CD4-positive, alpha-beta T cell (primary cell): ENCODE data around the gene REC8. TPM values are rescaled to one million over a fixed set of nuclear protein-coding genes. Genes with fewer than 3 reads are reported as not detected.

ENCODE experiments used
- ATAC-seq: fragments of 200-7000 bp; cut with Tn5 transposase; one replicate; pipeline ENCODE4 v1.10.0; 2022; ENCODE audit warnings: mild to moderate bottlenecking; ENCODE audit not compliant: poor library complexity
- CTCF ChIA-PET: fragments of 350-600 bp; sonication (Branson Sonifier 250); formaldehyde crosslinking; loops from one replicate; lab custom pipeline; 2021; ENCODE audit warnings: antibody characterized with exemption, inconsistent platforms; lab: Charles Lee
- POLR2A ChIA-PET: fragments of 350-600 bp; sonication (Branson Sonifier 250); formaldehyde crosslinking; loops from one replicate; lab custom pipeline; 2021; ENCODE audit warnings: antibody characterized with exemption, inconsistent platforms; lab: Charles Lee
- DNase-seq, 14 experiments: peaks; one replicate each; pipeline ENCODE4 v3.0.0-alpha.2; 2013 to 2020; ENCODE audit warnings: mixed read lengths in 2 of 14
- H3K27ac ChIP-seq, 2 donors: one replicate each; pipeline versions ENCODE4 v1.5.1 to v1.7.0; 2013; ENCODE audit warnings: low read length in 2 of 2, low read depth in 1 of 2, mild to moderate bottlenecking in 1 of 2
- H3K27me3 ChIP-seq, 2 experiments: 1 replicate in 1 of 2; 2 replicates in 1 of 2; pipeline versions ENCODE4 v1.6.1 to v1.7.0; 2013; ENCODE audit warnings: low read length in 2 of 2, control low read depth in 1 of 2, mild to moderate bottlenecking in 1 of 2, moderate library complexity in 1 of 2; ENCODE audit not compliant: insufficient read depth in 2 of 2, control insufficient read depth in 1 of 2
- H3K36me3 ChIP-seq: one replicate; pipeline ENCODE4 v1.6.1; 2013; ENCODE audit warnings: low read length, control low read depth; ENCODE audit not compliant: insufficient read depth
- H3K4me1 ChIP-seq: one replicate; pipeline ENCODE4 v1.6.1; 2013; ENCODE audit warnings: low read length, control low read depth; ENCODE audit not compliant: insufficient read depth
- H3K4me3 ChIP-seq: one replicate; pipeline ENCODE4 v1.5.1; 2013; ENCODE audit warnings: mild to moderate bottlenecking, low read length, moderate library complexity
- H3K9me3 ChIP-seq, 2 experiments: 1 replicate in 1 of 2; 2 replicates in 1 of 2; pipeline versions ENCODE4 v1.6.1 to v1.7.0; 2013; ENCODE audit warnings: low read length in 2 of 2, mild to moderate bottlenecking in 2 of 2, control low read depth in 1 of 2, moderate library complexity in 1 of 2; ENCODE audit not compliant: control insufficient read depth in 1 of 2, insufficient read depth in 1 of 2
- H3K27ac Mint-ChIP-seq: one replicate; pipeline ENCODE4 v1.8.0; 2020; ENCODE audit warnings: mixed read lengths
- H3K27me3 Mint-ChIP-seq: one replicate; pipeline ENCODE4 v1.8.0; 2021; ENCODE audit warnings: mixed read lengths
- H3K36me3 Mint-ChIP-seq: one replicate; pipeline ENCODE4 v1.8.0; 2021; ENCODE audit warnings: low read depth, mixed read lengths
- H3K4me1 Mint-ChIP-seq: one replicate; pipeline ENCODE4 v1.8.0; 2021; ENCODE audit warnings: low read depth, mixed read lengths
- H3K4me3 Mint-ChIP-seq: one replicate; pipeline ENCODE4 v1.8.0; 2020; ENCODE audit warnings: mild to moderate bottlenecking, mixed read lengths
- H3K9me3 Mint-ChIP-seq: one replicate; pipeline ENCODE4 v1.8.0; 2020; ENCODE audit warnings: mixed read lengths
- intact Hi-C, 2 experiments: fragments of 100-400 bp; cut with DNase I in 1 of 2; cut with micrococcal nuclease in 1 of 2; formaldehyde crosslinking; loops; one replicate each; pipeline versions ENCODE4 v1.15.1 to v1.9.0; 2023 to 2025; cut with DNase I, micrococcal nuclease
- total RNA-seq, 174 experiments: library from RNA in 2 of 174; stranded (reverse) in 2 of 174; gene quantifications; one replicate each; pipeline ENCODE4 v1.2.3 and lab custom pipeline; 2021 to 2026
- TF ChIP-seq, protein P1 (sequence below): fragments of 200-600 bp; IDR thresholded peaks from one replicate; pipeline ENCODE4 v1.8.0; 2022; ENCODE audit warnings: antibody characterized with exemption, mild to moderate bottlenecking

The REC8 gene
- total RNA-seq, 2 experiments from 2014 or later: 105 to 107 TPM

DNA sequence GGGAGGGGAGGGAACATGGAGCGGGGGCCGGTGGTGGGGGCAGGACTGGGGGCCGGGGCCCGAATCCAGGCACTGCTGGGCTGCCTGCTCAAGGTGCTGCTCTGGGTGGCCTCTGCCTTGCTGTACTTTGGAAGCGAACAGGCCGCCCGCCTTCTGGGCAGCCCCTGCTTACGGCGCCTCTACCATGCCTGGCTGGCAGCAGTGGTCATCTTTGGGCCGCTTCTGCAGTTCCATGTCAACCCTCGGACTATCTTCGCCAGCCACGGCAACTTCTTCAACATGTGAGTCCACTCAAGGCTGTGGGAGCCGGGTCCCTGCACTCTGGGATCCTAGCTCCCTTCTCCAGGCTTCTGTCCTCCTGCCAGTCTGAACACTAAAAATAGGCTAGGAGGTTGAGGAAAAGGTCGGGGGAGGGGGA lies 40.3 kb upstream of the REC8 start:
- ATAC-seq (no peak), DNase-seq (no peak)
- Mint-ChIP-seq H3K27ac (peak overlapping the region; percentile 91), H3K36me3 (peaks cover 8% of the 10 kb centered on the region), H3K27me3 (no peaks in the 10 kb centered on the region), H3K9me3 (no peaks in the 10 kb centered on the region), H3K4me1 (peaks cover 35% of the 10 kb centered on the region), H3K4me3 (no peak overlapping the region)
- H3K9me3 ChIP-seq: no peaks in the 10 kb centered on the region
- no peaks in the 10 kb centered on the region for H3K36me3 ChIP-seq
- peaks cover 28% of the 10 kb centered on the region for H3K4me1 ChIP-seq
- no peak overlapping the region for H3K4me3 ChIP-seq
- TF ChIP-seq, protein P1, sequence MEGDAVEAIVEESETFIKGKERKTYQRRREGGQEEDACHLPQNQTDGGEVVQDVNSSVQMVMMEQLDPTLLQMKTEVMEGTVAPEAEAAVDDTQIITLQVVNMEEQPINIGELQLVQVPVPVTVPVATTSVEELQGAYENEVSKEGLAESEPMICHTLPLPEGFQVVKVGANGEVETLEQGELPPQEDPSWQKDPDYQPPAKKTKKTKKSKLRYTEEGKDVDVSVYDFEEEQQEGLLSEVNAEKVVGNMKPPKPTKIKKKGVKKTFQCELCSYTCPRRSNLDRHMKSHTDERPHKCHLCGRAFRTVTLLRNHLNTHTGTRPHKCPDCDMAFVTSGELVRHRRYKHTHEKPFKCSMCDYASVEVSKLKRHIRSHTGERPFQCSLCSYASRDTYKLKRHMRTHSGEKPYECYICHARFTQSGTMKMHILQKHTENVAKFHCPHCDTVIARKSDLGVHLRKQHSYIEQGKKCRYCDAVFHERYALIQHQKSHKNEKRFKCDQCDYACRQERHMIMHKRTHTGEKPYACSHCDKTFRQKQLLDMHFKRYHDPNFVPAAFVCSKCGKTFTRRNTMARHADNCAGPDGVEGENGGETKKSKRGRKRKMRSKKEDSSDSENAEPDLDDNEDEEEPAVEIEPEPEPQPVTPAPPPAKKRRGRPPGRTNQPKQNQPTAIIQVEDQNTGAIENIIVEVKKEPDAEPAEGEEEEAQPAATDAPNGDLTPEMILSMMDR: no peak
- POLR2A ChIA-PET: interaction anchor here (0.9 to 11.7 kb wide), 6 partner anchors 10 to 64 kb away, joined by 3 to 296 read pairs (median 14); partner anchors contain the start of genes DCAF11, EMC9, IRF9 and NRL
- H3K27me3 ChIP-seq: no peaks in the 10 kb centered on the region
- CTCF ChIA-PET: interaction anchor here (1.5 kb wide), 1 partner anchor 30 kb away, joined by 5 read pairs; the partner anchor contains the start of gene IRF9
- H3K27ac ChIP-seq: no peak overlapping the region
- intact Hi-C loops: no loop called here

DNA sequence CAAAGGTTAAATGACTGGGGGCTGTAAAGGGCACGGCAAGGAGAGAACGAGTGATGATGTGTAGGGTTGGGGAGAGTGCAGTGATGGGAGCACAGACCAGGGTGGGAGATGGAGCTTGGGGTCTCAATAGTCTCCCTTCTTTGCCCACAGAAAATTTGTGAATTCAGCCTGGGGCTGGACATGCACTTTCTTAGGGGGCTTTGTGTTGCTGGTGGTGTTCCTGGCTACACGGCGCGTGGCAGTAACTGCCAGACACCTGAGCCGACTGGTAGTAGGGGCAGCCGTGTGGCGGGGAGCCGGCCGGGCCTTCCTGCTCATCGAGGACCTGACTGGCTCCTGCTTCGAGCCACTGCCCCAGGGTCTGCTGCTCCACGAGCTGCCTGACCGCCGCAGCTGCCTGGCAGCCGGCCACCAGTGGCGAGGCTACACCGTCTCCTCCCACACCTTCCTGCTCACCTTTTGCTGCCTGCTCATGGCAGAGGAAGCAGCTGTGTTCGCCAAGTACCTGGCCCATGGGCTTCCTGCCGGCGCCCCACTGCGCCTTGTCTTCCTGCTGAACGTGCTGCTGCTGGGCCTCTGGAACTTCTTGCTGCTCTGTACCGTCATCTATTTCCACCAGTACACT lies 39.7 kb upstream of the REC8 start:
- Histone ChIP-seq H3K4me1 (peaks cover 34% of the 10 kb centered on the region), H3K4me3 (peak overlapping the region; percentile 13), H3K9me3 (no peaks in the 10 kb centered on the region), H3K27ac (peak overlapping the region; percentile 47 to 75), H3K27me3 (no peaks in the 10 kb centered on the region), H3K36me3 (peaks cover 2% of the 10 kb centered on the region)
- ATAC-seq (no peak), DNase-seq (peak in 11 of 14 experiments; percentile 12 to 70 (median 43))
- Mint-ChIP-seq H3K36me3 (peaks cover 15% of the 10 kb centered on the region), H3K27me3 (no peaks in the 10 kb centered on the region), H3K27ac (peak overlapping the region; percentile 91), H3K4me3 (peak overlapping the region; percentile 59), H3K9me3 (no peaks in the 10 kb centered on the region), H3K4me1 (peaks cover 41% of the 10 kb centered on the region)
- intact Hi-C loops: loop anchor here in 1 of 2 experiments (1.0 kb wide), 1 partner anchor 10 kb away; no protein-coding TSS in a partner anchor
- CTCF ChIA-PET: interaction anchor here (1.5 to 1.6 kb wide), 2 partner anchors 29 to 111 kb away, joined by 3 to 5 read pairs; partner anchors contain the start of genes IRF9 and TINF2
- POLR2A ChIA-PET: interaction anchor here (0.9 to 11.7 kb wide), 8 partner anchors 9 to 63 kb away, joined by 3 to 296 read pairs (median 8); partner anchors contain the start of genes DCAF11, EMC9, IRF9 and NRL
- TF ChIP-seq, protein P1: no peak

DNA sequence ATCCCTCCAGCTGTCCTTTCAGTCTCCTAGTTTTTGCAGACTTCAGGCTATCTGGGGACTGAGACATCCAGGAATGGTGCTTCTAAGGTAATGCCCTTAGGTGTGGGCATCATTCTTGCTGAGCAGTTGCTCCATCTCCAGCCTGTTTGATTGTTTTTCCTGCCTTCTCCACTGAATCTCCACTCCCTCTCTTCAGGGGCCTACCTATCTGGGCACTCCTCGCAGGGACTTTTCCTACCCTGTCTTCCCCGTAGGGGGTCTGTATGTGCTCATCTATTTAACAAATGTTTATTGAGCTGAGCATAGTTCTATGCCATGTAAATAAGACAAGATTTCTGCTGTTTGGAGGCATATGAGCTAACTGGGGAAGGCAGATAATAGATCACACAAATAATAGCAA lies 38.9 kb upstream of the REC8 start:
- no peak for DNase-seq
- Mint-ChIP-seq H3K36me3 (peaks cover 16% of the 10 kb centered on the region), H3K9me3 (no peaks in the 10 kb centered on the region), H3K27ac (peak overlapping the region; percentile 91), H3K4me1 (peaks cover 46% of the 10 kb centered on the region), H3K4me3 (peak overlapping the region; percentile 59), H3K27me3 (no peaks in the 10 kb centered on the region)
- no peak overlapping the region for H3K4me3 ChIP-seq
- no peaks in the 10 kb centered on the region for H3K27me3 ChIP-seq
- peak overlapping the region; percentile 47 to 75 for H3K27ac ChIP-seq
- H3K9me3 ChIP-seq: no peaks in the 10 kb centered on the region
- H3K36me3 ChIP-seq: peaks cover 10% of the 10 kb centered on the region
- no peak for ATAC-seq
- ChIA-PET CTCF (interaction anchor here (1.5 to 1.6 kb wide), 2 partner anchors 28 to 110 kb away, joined by 3 to 5 read pairs; partner anchors contain the start of genes IRF9 and TINF2), POLR2A (interaction anchor here (0.7 to 11.7 kb wide), 7 partner anchors 8 to 1037 kb away, joined by 3 to 296 read pairs (median 13); partner anchors contain the start of genes DCAF11, EMC9, IRF9 and NRL)
- peaks cover 42% of the 10 kb centered on the region for H3K4me1 ChIP-seq
- intact Hi-C loops: loop anchor here in 1 of 2 experiments (1.0 kb wide), 1 partner anchor 11 kb away; no protein-coding TSS in a partner anchor
- TF ChIP-seq, protein P1: no peak
